CD4-positive, alpha-beta T cell treated with Interleukin-2 at 100 ng/mL for 4 hours (primary cell): ENCODE data around the gene MEGF6.

Source experiments
- DNase-seq: peaks from one replicate; pipeline ENCODE4 v3.0.0-alpha.2; 2020; ENCODE audit warnings: low spot score

Gene MEGF6

DNA sequence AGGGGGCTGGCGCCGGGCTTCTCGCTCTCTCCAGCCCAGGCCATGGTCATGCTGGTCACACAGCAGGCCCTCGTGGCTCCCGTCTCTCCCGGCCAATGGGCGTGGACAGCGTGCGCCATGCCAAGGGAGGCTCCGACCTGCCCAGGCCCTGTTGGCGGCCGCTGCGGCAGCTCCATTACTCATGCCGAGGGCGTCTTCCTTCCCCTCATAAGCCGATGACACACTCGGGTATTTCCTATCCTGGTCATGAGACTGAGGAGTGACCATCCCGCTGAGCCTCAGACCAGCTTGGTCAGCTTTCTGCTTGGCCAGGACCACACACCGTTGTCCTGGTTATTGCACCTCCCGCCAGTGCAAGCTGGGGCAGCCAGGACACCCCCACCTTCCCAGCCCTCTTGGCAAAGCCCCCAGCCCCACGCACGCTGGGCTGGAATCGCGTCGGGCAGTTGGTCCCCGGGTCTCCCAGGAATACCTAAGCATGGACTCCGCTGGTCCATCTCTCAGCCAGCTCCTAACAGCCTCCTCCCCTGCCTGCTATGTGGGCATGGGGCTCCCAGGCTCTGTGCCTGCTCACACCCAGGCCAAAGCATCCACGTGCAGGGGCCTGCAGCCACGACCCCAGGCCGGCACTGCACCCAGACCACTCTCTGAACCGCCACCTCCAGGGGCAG, 107.0 kb downstream of the MEGF6 start:
- no peak for DNase-seq

DNA sequence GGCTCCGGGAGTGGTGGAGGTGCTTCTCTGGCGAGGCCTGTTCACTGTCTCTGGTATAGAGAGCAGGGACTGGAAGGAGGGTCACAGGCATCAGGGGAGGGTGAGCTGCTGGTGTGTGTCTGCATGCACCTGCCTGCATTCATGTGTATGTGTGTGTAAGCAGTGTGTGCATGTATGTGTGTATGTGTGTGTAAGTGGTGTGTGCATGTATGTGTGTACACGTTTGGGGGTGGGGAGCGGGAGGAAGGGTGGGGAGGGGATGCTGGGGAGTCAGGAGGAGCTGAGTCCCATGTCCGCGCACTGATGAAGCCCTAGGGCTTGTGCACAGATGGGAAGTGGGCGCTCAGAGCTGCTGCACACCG, 107.8 kb downstream of the MEGF6 start:
- DNase-seq: no peak

DNA sequence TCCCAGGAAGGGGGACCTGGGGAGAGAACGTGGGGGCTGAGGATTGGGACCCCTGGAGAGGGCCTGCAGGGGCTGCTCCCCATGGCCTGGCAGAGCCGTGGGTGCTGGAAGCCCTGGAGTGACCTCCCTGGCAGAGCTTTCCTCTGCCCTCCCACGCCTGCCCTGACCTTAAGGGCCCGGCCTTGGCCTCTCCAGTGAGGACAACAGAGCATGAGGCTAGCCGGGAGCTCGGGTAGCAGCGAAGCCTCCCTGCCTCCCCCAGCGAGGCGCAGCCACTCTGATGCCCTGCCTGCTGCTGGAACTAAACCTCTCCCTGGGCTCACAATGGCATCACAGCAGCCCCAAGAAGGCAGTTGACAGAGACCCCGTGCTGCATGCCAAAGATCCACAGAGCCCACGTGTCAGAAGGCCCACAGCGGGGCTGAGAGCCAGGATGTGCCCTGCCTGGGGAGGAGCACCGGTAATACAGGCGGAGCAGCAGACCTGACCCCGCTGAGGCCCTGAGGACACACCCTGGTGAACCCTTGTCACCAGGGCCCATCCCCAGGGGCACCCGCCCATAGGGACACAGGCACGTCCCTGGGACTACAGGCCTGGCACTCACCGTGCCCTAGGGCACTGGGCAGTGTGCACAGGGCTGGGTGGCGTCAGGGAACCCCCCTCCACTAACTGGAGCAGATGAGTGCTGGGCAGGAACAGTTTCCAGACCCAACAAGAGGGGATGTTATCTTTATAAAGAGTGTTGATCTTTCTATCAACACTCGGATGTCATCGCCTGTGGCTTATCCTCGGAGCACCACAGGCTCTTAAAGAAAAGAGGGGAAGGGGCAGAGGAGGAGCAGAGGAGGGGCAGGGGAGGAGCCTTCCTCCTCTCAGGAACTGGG, 108.4 kb downstream of the MEGF6 start:
- no peak for DNase-seq

DNA sequence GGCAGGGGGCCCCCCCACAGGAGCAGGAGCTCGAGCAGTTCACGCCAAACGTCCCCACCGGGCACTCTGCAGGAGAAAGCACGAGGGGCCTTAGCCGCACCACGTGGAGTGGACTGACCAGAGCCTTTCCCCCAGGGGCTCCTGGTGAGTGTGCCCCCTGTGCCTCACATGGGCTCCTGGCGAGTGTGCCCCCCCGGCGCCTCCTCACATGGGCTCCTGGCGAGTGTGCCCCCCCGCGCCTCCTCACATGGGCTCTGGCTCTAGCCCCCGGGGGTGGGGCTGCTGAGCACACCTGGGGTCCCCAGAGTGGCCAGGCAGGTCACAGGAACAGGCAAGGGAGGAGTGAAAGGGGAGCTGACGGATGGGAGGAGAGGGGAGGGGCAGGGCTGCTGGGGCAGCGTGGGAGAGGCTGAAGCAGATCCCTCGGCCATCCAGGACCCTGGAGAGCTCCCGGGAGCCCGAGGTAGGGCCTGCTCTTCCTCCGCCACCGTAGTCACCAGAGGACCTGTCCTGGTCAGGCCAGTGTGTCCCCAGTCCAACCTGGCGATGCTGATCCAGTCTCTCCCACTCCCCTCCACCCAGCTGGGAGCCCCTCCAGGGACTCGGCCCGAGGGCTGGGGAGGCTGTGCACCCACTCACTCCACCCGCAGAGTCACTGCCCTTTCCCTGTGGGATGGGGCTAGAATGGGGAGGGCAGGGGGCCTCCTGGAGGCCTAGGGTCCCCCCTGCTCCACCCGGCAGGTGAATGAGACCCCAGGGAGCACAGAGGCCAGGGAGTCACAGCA, 109.3 kb downstream of the MEGF6 start:
- DNase-seq: no peak

DNA sequence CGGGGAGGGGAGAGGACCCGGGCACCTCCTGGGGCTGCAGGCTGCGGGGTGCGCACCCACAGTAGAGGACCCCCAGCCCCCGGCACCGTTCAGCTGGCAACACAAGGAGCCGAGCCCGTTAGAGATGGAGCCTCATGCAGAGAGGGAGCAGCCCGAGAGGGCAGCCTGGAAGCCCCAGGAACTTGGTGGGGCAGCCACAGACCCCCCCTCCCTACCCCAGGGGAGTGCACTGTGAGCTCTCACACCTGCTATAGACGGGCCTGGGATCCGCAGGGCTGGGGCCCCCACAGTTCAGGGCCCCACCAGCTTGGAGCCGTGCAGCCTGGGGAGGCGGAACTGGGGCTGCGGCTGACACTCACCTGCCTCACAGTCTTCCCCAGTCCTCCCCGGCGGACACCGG, 109.9 kb downstream of the MEGF6 start:
- DNase-seq: no peak

DNA sequence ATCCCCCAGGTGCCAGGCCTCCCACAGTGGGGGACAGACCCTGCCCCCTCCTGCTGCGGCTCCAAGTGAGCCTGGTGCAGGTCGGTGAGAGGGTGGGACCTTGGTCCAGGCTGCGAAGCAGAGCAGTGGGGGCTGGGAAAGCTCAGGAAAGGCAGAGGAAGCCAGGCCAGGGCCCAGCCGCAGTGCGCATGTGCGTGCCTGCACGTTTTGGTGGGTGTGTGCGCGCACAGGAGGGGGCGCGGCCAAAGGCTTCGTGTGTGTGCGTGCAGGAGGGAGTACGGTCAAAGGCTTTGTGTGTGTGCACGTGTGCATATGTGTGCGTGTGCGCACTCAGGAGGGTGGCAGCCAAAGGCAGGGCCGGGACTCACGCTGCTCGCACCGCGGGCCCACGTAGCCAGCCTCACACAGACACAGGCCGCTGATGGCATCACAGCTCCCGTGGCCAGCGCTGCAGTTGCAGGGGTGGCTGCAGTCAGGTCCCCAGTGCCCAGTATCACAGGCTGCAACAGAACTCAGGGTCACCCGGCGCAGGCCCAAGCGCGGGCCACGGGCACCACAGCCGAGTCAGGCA, 111.0 kb downstream of the MEGF6 start:
- no peak for DNase-seq

DNA sequence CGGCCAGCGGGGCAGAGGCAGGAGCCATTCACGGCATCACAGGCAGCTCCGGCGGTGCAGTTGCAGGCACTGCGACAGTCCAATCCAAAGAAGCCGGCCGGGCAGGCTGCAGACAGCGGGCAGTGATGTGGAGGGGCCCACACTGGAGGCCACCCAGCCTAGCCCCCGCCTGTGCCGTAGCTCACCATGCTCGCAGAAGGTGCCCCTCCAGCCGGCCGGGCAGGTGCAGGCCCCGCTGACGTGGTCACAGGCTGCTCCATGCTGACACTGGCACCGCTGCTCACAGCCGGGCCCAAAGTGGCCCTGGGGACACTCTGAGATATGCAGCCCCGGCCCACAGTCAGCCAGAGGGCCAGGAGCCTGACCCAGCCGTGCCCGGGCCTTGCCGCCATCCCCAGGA, 111.7 kb downstream of the MEGF6 start:
- DNase-seq: no peak

DNA sequence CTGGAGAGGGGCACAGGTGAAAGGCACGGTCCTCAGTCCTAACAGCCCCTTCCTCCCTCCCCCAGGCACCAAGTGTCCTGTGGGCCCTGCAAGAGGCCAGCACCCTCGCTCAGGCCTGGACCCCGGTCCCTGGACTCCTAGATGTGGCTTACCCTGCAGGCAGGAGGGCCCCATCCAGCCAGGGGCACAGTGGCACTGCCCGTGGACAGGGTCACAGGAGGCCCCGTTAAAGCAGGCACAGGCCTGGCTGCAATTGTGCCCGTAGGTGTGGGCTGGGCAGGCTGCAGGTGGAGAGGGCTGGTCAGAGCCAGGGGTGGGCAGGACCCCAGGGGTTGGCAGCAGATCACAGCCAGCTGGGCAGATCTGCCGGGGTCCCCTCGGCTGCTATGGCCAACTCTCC, 112.3 kb downstream of the MEGF6 start:
- no peak for DNase-seq

DNA sequence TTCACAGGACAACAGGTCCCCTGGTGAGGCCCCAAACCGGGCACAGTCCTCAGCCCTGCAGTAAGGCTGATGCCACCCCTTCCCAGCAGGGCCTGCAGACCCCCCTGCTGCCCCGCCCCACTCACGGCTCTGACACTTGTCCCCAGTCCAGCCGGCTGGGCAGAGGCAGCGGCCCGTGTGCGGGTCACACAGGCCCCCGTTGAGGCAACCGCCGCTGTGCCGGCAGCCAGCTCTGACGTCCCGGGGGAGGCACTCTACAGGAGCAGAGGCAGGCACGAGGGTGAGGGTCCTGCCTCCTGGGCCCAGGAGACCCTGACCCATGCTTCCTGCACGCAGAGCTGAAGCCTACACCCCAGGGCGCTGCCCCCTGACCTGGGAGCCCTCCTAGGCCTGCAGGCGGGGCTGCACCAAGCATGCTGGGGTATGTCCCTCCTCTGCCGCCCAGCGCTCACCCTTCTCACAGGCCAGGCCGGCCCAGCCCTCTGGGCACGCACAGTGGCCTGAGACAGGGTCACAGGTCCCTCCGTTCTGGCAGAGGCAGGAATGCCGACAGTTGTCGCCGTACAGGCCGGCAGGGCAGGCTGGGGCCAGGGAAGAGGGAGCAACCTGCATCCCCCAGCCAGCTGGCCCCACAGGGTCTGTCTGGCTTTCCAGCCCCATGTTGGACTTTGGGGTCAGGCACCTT, 112.9 kb downstream of the MEGF6 start:
- DNase-seq: no peak

DNA sequence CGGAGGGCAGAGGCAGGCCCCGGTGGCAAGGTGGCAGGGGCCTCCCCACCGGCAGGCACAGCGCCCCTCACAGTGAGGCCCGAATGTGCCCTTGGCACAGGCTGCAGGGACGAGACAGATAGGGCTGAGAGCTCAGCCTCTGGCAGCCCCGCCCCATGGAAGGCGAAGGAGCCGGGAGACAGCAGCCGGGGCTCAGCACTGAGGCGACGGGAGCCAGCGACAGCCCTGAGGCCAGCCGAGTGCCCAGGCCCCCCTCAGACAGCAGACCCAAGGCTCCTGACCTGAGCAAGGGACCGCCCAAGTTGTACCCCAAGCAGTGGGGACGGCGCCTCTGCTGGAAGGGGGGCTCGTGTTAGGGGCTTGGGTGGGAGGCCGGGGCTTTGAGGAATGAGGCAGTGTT, 113.8 kb downstream of the MEGF6 start:
- DNase-seq: no peak

DNA sequence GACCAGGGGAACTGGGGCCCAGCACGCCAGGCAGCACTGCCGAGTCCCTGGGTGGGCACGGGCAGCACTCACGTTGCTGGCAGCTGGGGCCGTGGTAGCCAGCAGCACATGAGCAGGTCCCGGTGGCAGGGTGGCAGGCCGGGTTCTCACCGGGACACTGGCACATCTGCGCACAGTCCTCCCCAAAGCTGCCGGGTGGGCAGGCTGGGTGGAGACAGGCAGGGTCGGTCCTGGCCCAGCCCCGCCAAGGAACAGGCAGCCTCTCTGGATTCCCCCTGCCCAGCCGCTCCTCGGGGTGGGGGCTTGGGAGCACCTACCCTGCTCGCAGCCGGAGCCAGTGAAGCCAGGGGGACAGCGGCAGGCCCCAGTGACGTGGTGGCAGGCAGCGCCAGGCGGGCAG, 114.4 kb downstream of the MEGF6 start:
- DNase-seq: no peak

DNA sequence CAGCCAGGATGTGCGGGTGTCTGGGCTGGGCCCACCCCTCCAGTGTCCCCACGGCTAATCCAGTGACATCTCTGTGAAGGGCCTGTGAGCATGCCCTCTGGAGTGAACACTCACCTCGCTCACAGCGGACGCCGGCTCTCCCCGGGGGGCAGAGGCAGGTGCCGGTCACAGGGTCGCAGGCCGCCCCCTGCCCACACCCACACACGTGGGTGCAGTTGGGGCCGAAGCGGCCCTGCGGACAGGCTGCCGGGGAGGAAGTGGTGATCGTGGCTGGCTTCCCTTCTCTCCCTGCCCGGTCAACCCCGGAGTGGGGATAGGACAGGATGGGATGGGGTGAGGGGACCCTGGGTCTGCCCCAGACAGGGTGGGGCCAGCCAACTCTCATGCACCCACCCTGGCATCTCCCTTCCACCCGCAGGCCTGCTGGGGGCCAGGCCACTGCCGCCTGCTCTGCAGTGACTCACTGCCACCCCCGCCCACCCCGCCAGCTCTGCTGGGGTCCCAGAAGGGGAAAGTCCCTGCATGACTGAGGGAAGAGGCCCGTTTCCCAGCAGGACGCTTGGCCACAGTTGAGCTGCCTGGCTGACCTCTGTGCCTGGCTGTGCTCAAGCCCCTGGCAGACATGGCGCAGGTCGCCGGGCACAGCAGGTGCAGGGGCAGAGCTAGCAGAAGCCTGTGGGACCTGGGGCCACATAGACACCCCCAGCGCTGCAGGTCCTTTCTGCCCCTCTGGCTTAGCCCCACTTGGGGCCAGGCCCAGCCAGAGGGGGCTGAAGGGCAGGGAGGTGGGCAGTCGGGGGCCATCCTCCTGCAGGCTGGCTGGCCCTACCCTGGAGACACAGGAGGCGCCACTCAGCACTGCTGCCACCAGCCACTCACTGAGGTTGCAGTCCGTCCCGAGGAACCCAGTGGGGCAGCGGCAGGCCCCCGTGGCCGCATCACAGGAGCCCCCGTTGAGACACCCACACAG, 115.2 kb downstream of the MEGF6 start:
- no peak for DNase-seq

DNA sequence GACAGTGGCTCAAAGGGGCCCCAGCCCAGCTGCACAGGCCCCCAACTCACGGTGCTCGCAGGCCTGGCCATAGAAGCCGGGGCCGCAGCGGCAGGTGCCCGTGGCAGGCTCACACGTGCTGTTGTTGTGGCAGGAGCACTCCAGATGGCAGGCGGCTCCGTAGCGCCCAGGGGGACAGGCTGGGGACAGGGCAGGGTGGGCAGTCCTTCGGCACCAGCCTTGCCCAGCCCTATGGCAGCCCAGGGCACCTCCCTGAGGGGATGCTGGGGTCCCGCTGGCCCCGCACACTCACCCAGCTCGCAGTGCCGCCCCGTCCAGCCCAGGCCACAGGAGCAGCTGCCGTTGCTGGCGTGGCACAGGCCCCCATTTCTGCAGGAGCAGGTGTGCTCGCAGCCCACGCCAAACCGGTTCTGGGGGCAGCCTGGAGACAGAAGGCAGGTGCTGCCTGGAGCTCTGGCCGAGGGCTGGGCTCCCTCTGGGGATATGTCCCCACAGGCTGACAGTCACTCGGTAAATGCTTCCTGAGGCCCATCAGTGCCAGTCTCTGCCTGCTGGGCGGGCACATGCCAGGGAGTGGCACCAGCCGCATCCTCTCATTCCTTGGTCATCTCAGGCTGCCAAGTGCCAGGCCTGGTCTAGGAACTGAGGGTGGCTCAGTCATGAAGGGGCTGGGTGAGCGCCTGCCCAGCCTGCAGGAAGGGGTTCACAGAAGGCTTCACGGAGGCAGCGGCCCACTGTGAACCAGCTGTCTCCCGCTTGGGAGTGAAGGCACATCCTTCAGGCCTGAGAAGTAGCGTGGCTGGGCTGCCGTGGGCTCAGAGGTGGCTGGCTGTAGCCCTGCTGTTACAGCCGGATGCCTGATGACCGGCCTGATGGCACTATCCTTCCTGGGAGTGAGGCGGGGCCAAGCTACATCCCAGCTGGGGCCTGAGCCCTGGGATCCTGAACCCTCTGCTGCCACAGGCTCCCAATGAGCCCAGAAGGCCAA, 116.7 kb downstream of the MEGF6 start:
- no peak for DNase-seq

DNA sequence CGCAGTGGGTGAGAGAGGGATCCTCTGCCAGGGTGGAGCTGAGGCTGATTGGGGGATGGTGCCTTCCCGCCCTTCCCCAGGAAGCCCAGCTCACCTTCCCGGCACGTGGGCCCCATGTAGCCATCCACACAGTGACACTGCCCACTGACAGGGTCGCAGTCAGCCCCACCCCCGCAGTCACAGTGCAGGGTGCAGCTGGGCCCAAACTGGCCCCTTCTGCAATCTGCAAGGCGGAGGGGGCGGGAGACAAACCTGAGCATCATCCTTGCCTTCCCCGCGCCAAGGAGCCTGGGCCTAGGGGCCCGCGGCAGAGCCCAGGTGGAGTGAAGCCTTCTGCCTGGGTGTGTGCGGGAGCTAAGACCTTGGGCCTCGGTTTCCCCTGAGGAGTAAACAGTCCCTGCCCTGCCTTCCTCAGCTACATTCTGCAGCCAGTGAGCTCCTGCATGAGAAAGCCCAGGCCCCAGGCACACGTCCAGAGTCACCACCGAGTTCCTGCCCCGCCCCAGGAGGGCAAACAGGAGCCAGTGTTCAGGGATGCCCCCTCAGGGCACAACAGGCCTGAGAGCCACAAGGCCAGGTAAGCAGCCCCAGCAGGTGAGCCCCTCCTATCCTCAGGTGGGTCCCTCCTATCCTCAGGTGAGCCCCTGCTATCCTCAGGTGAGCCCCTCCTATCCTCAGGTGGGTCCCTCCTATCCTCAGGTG, 118.6 kb downstream of the MEGF6 start:
- no peak for DNase-seq

DNA sequence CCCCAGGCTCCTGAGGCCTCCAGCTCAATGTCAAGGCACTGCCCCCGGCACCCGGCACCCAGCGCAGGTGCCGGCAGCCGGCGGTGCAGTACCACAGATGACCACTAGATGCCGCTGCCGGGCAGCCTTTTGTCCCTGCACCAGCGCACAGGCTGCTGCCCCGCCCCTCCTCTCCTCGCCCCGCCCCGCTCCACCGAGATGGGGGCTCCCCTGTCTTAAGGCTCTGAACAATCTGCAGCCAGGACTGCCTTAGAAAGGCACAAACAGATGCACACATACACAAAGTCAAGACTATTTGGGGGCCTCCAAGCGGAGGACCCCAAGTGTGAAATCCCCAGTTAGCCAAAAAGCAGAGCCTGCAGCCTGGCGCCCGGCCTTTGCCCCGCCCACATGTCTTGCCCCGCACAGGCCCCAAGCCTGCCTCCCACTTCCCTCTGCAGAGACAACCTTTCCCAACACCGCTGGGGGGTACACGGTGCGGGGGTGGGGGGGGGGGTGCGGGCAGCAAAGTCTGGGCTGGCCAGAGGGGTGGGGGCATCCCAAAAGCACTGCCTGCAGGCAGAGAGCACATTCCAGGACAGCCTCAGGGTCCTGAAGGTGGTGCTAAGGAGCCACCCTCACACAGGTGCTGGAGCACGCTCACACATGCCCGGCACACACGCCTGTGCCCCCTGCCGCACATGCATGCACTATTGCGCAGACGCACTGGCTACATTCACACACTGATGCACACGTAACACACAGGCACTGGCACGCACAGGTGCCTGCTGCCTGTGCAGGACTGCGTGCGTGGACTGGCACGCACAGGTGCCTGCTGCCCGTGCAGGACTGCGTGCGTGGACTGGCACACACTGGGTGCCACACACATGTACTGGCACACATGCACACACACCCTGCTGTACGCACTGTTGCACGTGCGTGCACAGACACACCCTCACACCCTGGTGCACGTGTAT, 119.7 kb downstream of the MEGF6 start:
- peak; percentile 80 for DNase-seq

DNA sequence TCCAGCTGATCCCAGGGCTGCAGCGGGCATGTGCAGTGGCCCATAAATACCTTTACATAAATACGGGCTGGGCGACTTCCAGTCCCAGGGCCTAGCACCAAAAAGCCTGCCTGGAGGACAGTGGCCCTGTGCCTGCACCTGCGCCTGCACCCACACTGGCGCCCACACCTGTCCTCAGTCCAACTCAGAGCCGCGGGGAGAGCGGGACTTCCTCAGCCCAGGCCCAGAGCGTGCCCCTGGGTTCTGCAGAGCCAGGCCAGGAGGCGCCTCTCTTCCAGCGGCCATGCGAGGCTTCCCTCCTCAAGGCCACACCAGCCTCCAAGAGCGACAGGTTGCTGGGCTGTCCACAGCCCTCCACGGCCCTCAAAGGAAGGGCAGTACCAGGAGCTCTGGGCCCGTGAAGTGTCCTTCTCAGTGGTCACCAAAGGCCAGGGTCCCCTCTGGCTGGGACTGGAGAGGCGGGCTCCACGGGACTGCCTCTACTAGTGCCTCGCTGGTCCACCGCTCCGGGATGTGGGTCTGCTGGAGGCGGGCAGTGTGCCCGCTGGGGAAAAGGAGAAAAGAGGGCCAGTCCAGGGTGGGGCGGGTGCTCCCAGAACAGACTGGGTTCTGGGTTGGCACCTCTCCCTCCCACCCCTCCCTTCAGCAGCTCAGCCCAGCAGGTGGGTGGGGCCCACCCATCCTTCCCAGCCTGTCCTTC, 121.1 kb downstream of the MEGF6 start:
- no peak for DNase-seq

DNA sequence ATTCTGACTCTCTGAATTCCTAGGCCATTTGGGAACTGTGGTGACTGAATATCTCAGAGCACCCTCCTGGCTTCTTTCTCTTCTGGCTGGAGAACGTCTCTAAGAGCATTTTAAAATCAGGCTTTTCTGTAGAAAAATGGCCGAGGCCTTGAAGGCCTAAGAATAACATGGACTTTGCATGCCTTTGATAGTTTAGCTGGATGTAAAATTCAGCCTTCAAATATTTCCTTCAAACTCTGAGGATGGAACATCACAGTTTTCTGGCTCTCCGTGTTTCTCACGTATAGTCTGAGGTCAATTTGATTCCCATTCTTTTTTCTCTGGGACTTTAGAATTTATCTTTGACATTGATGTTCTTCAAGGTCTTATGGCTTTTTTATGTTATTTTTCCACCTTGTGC, 122.9 kb downstream of the MEGF6 start:
- no peak for DNase-seq
